HG03135 (cell line): ENCODE measurements around the gene ASB5.

Experiments
- ATAC-seq: cut with Tn5 transposase; IDR thresholded peaks from one replicate; pipeline ENCODE4 v1.9.1; 2021; ENCODE audit warnings: mild to moderate bottlenecking, moderate library complexity; ENCODE audit not compliant: unreplicated experiment

ASB5 gene

GRCh38 chr4:176185051-176185450 is 84.0 kb downstream of the ASB5 start:
- no peak for ATAC-seq
